ENCODE data around the gene ABCA2. TPM values are rescaled to one million over a fixed set of nuclear protein-coding genes. Genes with fewer than 3 reads are reported as not detected.

Gene ABCA2
- total RNA-seq, 2 donors from 2014 or later = 30.0 to 33.2 TPM

- no peak for DNase-seq
- ATAC-seq = no peak
- intact Hi-C loops (cut with DNase I) = no loop called here
Observed at GRCh38 chr9:137021568-137021978, 6.5 kb downstream of the ABCA2 start.

GRCh38 chr9:137020771-137021567 lies 7.1 kb downstream of the ABCA2 start:
- ATAC-seq = no peak
- intact Hi-C loops (cut with DNase I) = no loop called here
- no peak for DNase-seq

DNA sequence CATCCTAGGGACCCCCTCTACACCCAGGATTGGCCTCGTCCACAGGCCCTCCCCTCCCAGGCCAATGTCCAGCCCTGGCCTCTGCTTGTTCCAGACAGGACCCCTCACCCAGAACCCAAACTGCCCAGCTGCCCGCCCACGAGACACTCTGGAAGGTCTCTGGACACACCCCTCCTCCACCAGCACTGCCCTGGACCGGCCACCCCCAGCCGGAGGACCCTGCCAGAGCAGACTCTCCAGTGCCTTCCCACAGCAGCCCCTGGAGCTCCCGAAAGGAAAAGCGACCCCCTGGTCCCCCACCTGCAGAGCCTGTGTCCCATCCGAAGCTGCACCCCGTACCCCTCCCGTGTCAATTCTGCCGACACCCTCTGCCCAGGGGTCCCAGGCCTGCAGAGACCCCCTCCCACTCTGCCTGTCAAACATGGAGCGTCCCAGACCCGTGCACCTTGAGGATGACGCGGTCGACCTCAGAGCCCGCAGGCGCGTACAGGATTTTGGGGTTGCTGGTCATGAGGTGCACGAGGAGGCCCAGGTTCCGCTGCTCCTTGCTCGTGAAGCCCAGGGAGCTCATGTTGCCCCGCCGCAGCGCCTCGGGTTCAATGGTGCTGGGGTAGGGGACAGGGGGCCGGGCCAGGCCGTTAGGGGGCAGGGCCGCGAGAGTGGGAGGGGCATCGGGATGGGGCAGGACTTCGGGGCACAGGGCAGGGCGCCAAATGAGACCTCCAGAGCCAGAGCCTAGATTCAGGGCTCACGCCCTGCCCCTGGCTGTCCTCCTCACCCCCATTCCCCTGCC lies 8.0 kb downstream of the ABCA2 start:
- ATAC-seq (no peak), DNase-seq (no peak)
- intact Hi-C loops (cut with DNase I) = no loop called here

GRCh38 chr9:137018761-137019559 lies 9.1 kb downstream of the ABCA2 start:
- intact Hi-C loops (cut with DNase I) = no loop called here
- ATAC-seq (no peak), DNase-seq (no peak)

DNA sequence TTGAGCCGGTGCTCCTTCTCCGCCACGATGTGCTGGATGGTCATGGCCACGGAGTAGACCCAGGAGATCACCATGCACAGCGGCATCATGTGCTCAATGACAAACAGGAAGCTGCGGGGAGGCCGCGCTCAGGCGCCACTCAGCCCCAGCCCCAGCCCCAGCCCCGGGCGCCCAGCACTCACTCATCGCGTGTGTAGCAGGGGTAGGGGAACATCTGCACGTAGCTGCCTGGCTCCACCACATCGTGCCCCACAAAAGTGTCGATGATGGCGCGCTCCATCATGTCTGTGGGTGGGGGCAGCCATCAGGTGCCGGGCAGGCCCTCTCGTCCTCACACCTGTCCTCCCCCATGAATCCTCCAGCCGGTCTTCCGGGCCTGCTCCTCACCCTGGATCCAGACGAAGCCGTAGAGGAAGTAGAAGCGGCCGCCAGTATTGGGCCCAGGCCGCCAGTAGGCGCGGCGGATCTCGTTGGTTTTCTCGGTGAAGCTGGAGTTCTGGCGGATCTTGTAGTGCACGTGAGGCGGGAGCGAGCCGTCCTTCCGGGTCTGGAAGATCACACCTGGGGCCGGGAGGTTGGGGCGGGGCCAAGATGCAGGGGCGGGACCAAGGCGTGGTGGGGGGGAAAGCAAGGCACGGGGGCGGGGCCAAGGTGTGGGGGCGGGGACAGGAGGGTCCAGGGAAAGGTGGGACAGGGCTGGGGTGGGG lies 10.1 kb downstream of the ABCA2 start:
- no peak for ATAC-seq
- intact Hi-C loops (cut with DNase I) = no loop called here
- no peak for DNase-seq

DNA sequence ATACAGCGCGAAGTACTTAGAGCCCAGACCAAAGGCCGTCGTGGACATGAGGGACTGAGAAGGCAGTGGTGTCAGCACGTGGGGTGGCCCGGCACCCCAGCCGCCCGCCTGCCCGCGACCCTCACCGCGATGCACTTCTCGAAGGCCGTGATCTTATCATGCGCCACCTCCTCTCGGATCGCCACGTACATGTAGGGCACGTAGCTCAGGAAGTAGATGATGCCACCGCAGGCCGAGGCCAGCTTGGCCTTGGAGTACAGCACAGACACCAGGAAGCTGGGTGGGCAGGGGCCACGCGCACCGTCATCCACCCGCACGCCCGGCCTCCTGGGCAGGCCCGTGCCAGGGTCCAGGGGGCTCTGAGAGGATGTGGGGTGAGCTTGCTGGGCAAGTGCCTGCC lies 11.0 kb downstream of the ABCA2 start:
- ATAC-seq = no peak
- DNase-seq = no peak
- intact Hi-C loops (cut with DNase I) = no loop called here

DNA sequence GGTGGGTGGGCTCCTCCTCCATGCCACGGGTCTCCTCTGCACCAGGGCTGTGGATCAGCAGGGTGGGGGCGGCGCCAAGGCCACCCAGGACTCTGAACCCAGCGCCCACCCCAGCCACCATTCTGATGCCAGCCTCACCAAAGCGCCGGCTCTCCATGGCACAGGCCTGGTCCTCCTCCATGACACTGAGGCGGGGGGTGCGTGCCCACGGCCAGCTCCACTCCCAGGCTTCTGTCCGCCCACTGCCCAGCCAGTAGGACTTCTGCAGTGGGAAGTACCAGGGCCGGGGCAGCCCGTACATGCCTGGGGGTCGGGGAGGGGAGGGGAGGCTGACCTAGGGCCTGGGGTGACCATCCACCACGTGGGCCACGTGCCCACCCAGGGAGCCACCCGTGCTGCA lies 11.6 kb downstream of the ABCA2 start:
- intact Hi-C loops (cut with DNase I) = no loop called here
- ATAC-seq = no peak
- no peak for DNase-seq

DNA sequence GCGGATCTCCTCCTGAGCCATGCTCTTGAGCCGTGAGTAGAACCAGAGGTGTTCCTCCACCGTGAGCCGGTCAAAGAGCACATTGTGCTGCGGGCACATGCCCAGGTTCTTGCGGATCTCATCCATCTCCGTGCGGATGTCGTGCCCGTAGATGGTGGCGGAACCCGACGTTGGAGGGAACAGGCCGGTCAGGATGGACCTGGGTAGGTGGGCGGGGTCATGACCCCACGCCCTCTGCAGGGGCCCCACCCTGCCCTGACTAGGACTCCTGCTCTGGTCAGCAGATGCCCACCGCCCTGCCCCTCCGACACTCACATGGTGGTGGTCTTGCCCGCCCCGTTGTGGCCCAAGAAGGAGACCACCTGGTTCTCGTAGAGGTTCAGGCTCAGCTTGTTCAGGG lies 12.1 kb downstream of the ABCA2 start:
- DNase-seq (no peak), ATAC-seq (no peak)
- intact Hi-C loops (cut with DNase I) = no loop called here

DNA sequence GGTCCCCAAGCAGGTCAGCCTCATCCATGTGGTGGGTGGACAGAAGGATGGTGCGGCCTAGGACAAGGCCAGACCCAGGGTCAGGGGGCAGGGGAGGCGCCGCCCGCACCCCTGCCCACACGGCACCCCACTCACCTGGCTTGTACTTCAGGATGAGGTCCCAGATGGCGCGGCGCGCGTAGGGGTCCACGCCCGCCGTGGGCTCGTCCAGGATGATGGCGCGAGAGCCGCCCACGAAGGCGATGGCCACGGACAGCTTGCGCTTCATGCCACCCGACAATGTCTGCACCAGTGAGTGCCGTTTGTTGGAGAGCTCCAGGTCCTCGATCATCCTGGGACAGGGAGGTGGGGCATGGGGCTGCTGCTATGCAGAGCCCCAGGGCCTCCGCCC lies 12.5 kb downstream of the ABCA2 start:
- intact Hi-C loops (cut with DNase I) = no loop called here
- no peak for ATAC-seq
- DNase-seq = no peak

DNA sequence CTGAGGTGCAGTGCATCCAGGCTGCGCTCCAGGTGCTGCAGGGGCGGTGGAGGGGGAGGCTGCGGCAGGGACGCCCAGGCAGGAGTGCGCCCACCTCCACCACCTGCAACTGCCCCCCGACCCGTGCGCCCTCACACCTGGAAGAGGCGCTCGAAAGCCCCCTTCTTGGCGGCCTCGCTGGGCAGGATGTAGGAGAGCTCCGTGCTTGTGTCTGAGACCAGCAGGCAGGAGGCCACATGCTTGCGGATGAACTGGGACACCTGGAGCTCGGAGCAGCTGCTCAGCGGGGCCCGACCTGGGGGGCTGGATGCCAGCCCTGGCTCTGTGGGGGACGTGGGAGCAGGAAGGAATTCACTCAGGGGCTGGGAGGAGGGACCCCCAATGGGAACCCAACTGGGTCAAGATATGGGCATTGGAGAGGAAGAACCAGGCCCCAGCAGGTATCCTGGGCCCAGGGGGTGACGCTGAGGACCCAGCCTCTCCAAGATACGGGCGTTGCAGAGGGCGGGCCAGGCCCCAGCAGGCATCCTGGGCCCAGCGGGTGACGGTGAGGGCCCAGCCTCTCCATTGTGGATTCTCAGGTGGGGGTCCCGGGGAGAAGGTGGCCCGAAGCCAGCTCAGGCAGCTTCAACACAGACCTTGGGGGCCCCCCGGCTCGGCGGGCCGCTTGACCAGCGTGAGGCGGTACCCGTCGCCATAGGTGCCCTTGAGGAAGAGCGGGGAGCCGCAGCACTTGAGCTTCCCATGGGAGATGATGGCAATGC lies 13.1 kb downstream of the ABCA2 start:
- intact Hi-C loops (cut with DNase I) = no loop called here
- ATAC-seq (no peak), DNase-seq (no peak)

DNA sequence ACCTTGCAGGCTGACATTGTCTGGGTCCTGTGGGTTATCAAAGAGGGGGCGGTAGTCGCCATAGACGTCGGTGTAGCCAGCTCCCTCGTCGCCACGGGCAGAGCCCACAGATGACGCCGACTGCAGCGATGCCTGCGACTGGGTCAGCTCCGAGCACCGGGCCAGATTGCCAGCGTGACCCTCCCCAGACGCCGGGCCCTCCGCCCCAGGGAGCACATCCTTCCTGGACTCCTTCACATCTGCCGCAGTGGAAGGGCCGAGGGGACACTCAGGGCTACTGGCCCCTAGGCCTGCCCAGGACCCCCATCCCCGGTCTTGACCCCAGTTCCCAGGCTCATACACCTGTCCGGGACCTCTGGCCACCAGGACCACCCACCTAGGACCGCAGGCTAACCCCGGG lies 13.9 kb downstream of the ABCA2 start:
- DNase-seq = no peak
- no peak for ATAC-seq
- intact Hi-C loops (cut with DNase I) = no loop called here

DNA sequence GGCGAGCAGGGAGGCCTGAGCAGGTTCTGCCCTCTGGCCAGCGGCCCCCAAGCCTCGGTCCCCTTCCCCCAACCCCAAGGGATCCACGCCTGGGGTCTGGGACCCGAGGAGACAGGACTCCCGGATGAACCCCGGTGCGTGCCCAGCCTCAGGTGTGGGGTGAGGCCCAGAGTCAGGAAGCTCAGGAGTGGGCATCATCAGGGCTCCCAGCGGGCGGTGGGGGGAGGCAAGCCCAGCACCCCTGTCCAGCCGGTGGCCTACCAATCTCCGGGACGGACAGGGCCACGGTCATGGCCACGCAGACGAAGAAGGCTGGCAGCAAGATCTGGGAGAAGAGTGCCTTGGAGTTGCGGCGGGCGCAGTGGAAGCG lies 14.5 kb downstream of the ABCA2 start:
- no peak for DNase-seq
- intact Hi-C loops (cut with DNase I) = no loop called here
- ATAC-seq = no peak

GRCh38 chr9:137012694-137013570 lies 15.1 kb downstream of the ABCA2 start:
- ATAC-seq (no peak), DNase-seq (no peak)
- intact Hi-C loops (cut with DNase I) = no loop called here

DNA sequence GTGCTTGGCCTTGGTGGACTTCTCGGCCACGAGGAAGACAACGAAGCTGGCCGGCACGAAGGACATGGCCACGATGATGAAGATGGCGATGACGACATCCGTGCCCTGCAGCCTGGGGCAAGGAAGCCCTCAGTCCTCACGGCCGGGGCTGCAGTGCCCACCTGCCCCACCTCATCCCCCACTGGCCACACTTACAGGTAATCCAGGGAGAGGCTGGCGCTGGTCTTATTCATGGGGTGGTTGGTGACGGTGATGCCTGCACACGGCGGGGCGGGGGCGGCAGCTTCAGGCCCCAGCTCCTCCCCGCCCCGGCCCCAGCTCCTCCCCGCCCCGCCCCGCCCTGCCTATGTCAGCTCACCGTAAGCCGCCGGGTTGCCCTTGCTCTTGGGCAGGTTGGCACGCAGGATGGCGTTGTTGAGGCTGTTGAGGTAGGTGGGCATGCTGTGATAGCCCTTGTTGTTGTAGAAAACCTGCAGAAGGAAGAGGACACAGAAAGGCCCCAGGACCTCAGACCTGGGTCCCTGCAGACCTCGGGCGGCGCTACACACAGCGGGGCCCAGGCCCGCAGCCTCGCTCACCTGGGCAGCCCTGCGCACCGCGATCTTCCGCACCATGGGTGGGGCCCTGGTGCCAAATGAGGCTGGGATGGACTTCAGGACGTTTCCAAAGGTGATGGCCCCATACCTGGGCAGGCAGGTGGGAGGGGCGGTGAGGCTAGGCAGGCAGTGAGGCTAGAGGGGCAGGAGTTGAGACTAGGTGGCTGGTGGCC lies 15.9 kb downstream of the ABCA2 start:
- intact Hi-C loops (cut with DNase I) = no loop called here
- ATAC-seq = no peak
- no peak for DNase-seq

DNA sequence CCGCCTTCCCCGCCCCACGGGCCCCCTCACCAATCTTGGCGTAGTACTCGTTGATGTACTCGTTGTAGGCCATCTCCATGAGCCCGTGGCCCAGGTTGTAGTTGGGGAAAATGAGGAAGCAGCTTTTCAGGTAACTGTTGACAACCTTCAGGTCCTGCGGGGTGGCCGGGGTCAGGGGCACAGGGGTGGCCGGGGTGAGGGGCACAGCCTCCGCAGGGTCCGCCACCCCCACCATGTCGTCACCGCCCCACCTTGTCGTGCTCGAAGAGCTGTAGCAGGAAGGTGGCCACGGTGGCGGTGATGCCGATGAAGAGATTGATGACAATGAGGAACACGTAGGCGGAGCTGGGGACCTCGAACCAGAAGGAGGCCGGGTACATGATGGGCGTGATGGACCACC lies 16.9 kb downstream of the ABCA2 start:
- DNase-seq = no peak
- no peak for ATAC-seq
- intact Hi-C loops (cut with DNase I) = no loop called here

- DNase-seq (no peak), ATAC-seq (no peak)
- intact Hi-C loops (cut with DNase I) = no loop called here
Observed at GRCh38 chr9:137009938-137010732, 17.9 kb downstream of the ABCA2 start.
